Measurements from ENCODE around the gene FTL.

DNA sequence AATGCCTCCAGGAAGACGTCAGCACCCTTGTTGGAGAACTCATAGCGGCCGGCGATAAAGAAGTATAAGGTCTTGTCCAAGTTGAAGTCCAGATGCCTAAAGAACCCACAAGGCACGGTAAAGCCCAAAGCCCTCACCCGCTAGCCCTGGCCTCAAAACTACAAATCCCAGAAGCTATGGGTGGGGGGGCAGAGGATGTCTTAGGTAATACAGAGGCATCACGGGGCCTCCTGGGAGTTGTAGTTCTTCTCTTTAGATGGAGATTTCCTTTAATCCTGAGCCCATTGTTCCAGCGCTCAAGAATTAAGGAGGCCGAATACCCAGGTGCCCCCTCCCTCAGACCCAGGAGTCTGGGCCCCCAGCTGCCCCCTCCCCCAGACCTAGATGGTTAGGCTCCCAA lies 17.2 kb downstream of the FTL start:
- TF ChIP-seq CTCF (IDR thresholded peaks at IDR 0.05; ENCODE audit: poor library complexity) = no peak
- TF ChIP-seq EZH2 (IDR thresholded peaks at IDR 0.05; ENCODE audit: borderline replicate concordance) = no peak
- no peak for TF ChIP-seq EZH2phosphoT487 (IDR thresholded peaks at IDR 0.05; ENCODE audit: low read depth, severe bottlenecking, unreplicated experiment)
